Endothelial cell (in vitro differentiated cells): ENCODE measurements around the gene MOB3B. TPM values are rescaled to one million over a fixed set of nuclear protein-coding genes. Genes with fewer than 3 reads are reported as not detected.

Source experiments
- DNase-seq: peaks from one replicate; pipeline ENCODE4 v3.0.0; 2021; ENCODE audit warnings: low spot score
- H3K27ac Mint-ChIP-seq: one replicate; pipeline ENCODE4 v1.8.0; 2021; ENCODE audit warnings: mixed read lengths, inconsistent platforms; ENCODE audit not compliant: unreplicated experiment
- H3K27me3 Mint-ChIP-seq: one replicate; pipeline ENCODE4 v1.8.0; 2021; ENCODE audit warnings: mild to moderate bottlenecking, moderate library complexity, mixed read lengths, inconsistent platforms; ENCODE audit not compliant: unreplicated experiment
- H3K36me3 Mint-ChIP-seq: one replicate; pipeline ENCODE4 v1.8.0; 2021; ENCODE audit warnings: mild to moderate bottlenecking, low read depth, mixed read lengths, inconsistent platforms; ENCODE audit not compliant: unreplicated experiment
- H3K4me1 Mint-ChIP-seq: one replicate; pipeline ENCODE4 v1.8.0; 2021; ENCODE audit warnings: mild to moderate bottlenecking, mixed read lengths, inconsistent platforms; ENCODE audit not compliant: unreplicated experiment
- H3K4me3 Mint-ChIP-seq: one replicate; pipeline ENCODE4 v1.8.0; 2021; ENCODE audit warnings: mild to moderate bottlenecking, mixed read lengths, inconsistent platforms; ENCODE audit not compliant: unreplicated experiment
- H3K9me3 Mint-ChIP-seq: one replicate; pipeline ENCODE4 v1.8.0; 2021; ENCODE audit warnings: mixed read lengths, inconsistent platforms; ENCODE audit not compliant: unreplicated experiment
- total RNA-seq: library from RNA; stranded (reverse); fragmentation: NEBNext Ultra II Directional; extraction: Animal tissue kit (Norgen Biotek cat#: 25700); gene quantifications from one replicate; pipeline ENCODE4 v1.2.1, GENCODE V29; 2021; ENCODE audit not compliant: unreplicated experiment
- TF ChIP-seq, protein P1 (sequence below): fragments of 200-600 bp; sonication (generic); IDR thresholded peaks from one replicate; pipeline ENCODE4 v1.5.0; 2021; ENCODE audit warnings: antibody characterized with exemption; ENCODE audit not compliant: unreplicated experiment

MOB3B gene
- total RNA-seq, 1 donor from 2014 or later, result 6.4 TPM

DNA sequence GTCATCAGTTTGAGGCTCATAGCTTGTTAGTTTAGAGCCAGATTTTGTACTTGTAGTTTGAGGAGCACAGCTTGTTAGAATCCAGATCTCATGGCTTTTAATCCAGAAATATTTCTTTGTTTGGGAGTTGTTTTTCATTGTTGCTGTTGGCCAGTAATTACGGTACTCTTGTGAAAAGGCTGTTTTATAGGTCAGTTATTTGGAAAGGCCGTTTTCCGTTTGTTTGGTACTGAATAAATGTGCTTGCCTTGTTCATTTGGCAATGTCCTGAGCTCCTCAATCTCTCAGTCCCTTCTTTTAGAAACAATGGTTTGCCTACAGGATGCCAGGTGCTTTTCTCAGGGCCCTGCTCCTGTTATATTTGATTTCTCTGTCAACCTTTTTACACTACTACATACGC, 4.5 kb upstream of the MOB3B start:
- TF ChIP-seq, protein P1, sequence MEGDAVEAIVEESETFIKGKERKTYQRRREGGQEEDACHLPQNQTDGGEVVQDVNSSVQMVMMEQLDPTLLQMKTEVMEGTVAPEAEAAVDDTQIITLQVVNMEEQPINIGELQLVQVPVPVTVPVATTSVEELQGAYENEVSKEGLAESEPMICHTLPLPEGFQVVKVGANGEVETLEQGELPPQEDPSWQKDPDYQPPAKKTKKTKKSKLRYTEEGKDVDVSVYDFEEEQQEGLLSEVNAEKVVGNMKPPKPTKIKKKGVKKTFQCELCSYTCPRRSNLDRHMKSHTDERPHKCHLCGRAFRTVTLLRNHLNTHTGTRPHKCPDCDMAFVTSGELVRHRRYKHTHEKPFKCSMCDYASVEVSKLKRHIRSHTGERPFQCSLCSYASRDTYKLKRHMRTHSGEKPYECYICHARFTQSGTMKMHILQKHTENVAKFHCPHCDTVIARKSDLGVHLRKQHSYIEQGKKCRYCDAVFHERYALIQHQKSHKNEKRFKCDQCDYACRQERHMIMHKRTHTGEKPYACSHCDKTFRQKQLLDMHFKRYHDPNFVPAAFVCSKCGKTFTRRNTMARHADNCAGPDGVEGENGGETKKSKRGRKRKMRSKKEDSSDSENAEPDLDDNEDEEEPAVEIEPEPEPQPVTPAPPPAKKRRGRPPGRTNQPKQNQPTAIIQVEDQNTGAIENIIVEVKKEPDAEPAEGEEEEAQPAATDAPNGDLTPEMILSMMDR, result no peak
- no peak overlapping the region for H3K4me3 Mint-ChIP-seq
- no peaks in the 10 kb centered on the region for H3K27me3 Mint-ChIP-seq
- H3K9me3 Mint-ChIP-seq, result no peaks in the 10 kb centered on the region
- no peak for DNase-seq
- H3K4me1 Mint-ChIP-seq, result peaks cover 16% of the 10 kb centered on the region
- no peak overlapping the region for H3K27ac Mint-ChIP-seq
- no peaks in the 10 kb centered on the region for H3K36me3 Mint-ChIP-seq

DNA sequence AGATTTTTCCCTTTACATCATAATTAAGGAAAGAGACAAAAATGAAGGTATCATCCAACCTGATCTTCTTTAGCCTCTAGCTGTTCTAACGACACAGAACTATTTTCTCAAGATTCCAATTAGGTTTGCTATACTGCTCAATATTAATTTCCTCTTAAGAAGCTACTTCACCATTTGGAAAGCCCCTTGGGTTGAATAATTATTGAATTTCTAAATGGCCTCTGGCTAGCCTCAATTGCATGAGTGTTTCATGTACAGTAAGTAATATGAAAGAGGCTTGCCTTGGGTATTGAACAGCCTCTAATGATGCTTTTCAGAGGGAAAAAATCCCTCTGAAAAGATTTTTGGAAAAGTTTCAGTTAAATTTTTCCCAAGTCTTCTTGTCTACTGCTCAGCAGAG, 3.7 kb upstream of the MOB3B start:
- H3K36me3 Mint-ChIP-seq, result no peaks in the 10 kb centered on the region
- peaks cover 3% of the 10 kb centered on the region for H3K27me3 Mint-ChIP-seq
- TF ChIP-seq, protein P1, result no peak
- H3K9me3 Mint-ChIP-seq, result no peaks in the 10 kb centered on the region
- no peak overlapping the region for H3K4me3 Mint-ChIP-seq
- no peak for DNase-seq
- H3K4me1 Mint-ChIP-seq, result peaks cover 16% of the 10 kb centered on the region
- H3K27ac Mint-ChIP-seq, result no peak overlapping the region

DNA sequence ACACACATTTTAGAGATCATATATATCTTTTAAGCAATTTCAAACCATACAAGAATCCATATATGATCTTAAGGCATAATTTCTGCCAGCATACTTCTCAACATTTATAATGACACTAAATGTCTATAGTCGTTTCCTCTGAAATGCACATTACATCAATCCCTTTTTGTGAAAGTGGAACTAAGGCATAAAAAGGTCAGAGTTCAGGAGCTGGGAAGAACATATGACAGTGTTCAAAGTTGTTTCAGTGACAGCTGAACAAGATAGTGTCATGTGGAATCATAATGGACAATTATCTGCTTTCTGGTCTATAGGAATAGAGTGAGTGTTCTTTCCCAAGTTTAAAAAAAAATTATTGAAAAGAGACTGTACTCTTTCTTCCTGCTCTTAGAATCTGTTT, 2.4 kb upstream of the MOB3B start:
- H3K4me1 Mint-ChIP-seq, result peaks cover 22% of the 10 kb centered on the region
- no peak overlapping the region for H3K4me3 Mint-ChIP-seq
- H3K9me3 Mint-ChIP-seq, result no peaks in the 10 kb centered on the region
- no peak for DNase-seq
- TF ChIP-seq, protein P1, result no peak
- peaks cover 3% of the 10 kb centered on the region for H3K27me3 Mint-ChIP-seq
- no peaks in the 10 kb centered on the region for H3K36me3 Mint-ChIP-seq
- no peak overlapping the region for H3K27ac Mint-ChIP-seq

DNA sequence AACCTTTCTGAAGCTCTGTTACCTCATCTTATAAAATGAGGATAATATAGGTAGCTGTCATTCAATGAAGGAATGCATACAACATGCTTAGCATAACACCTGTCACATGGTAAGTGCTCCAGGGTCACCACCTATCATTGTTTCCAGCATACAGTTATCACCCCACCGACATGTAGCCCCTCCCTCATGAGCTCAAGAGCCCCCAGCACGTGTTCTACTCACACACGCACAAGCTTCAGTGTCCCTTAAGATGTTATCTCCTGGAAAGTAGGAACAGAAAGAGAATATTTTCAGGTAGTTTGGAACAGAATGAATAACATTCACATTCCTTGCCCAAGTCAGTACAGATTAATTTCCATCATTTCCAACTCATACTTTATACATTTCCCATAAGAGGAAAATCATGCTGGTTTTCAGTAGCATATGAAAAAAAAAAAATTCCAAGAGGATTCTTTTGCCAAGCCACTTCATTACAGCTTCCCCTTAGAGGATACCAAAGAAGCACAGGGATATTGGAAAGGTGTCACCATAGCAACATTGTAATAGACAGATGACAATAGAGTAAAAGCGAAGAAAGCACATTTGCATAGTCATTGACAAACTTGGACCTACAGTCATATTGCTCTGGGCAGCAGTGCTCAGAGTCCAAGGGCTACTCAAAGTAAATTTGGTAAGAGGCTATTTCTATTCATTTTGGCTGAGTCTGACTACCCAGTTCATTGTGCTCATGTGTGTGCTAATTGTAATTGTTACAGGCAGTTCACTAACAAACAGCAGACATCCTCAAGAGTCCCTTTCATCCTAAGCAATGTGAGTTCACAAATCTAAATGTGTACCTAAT, 1.5 kb upstream of the MOB3B start:
- peak overlapping the region; percentile 45 for H3K4me3 Mint-ChIP-seq
- TF ChIP-seq, protein P1, result no peak
- H3K36me3 Mint-ChIP-seq, result no peaks in the 10 kb centered on the region
- DNase-seq, result no peak
- peaks cover 3% of the 10 kb centered on the region for H3K27me3 Mint-ChIP-seq
- H3K9me3 Mint-ChIP-seq, result no peaks in the 10 kb centered on the region
- peaks cover 22% of the 10 kb centered on the region for H3K4me1 Mint-ChIP-seq
- no peak overlapping the region for H3K27ac Mint-ChIP-seq

DNA sequence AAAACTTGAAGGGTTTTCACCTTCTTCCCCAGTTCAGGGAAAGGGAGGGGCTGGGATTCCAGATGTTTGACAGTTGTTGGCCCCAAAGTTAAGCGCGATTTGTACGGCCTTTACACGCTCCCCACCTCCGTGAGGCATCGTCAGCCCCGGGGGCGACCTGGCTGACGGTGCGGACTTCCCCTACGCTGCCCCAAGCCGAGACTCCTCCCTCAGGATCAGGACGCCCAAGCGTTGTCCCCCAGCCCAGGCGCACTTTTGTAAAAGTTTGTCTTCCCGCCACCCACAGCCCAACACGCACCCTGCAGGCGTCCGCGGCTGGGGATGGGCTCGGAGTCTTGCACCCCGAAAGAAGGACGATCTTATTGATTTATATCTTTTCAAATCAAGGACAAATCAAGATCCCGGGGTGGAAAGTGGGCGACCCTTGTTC, 713 bp downstream of the MOB3B start:
- peak overlapping the region; percentile 55 for H3K27ac Mint-ChIP-seq
- H3K4me1 Mint-ChIP-seq, result peaks cover 21% of the 10 kb centered on the region

More for the DNA sequence above, 713 bp downstream of the MOB3B start:
- Mint-ChIP-seq H3K36me3 (no peaks in the 10 kb centered on the region), H3K27me3 (peaks cover 3% of the 10 kb centered on the region), H3K4me3 (peak overlapping the region; percentile 97), H3K9me3 (no peaks in the 10 kb centered on the region)
- peak; percentile 50 for DNase-seq
- TF ChIP-seq, protein P1, result no peak
